Thyroid gland (tissue), 4 donors: Measurements from ENCODE around the gene CCNE1. TPM values are rescaled to one million over a fixed set of nuclear protein-coding genes. Genes with fewer than 3 reads are reported as not detected.

ENCODE experiments used
- DNase-seq, 2 donors: peaks; one replicate each; pipeline ENCODE4 v3.0.0-alpha.2; 2019
- H3K27ac ChIP-seq, 3 donors: fragments of 200-600 bp; sonication (generic); 1 replicate in 2 of 3; 2 replicates in 1 of 3; pipeline ENCODE4 v1.5.1; 2016 to 2019; ENCODE audit warnings: mild to moderate bottlenecking in 1 of 3, moderate library complexity in 1 of 3
- H3K27me3 ChIP-seq: fragments of 200-600 bp; sonication (generic); one replicate; pipeline ENCODE4 v1.5.1; 2019
- H3K36me3 ChIP-seq, 2 donors: fragments of 200-600 bp; sonication (generic); one replicate each; pipeline ENCODE4 v1.5.1; 2016 to 2019
- H3K4me1 ChIP-seq, 2 donors: fragments of 200-600 bp; sonication (generic); one replicate each; pipeline ENCODE4 v1.5.1; 2017 to 2019
- H3K4me3 ChIP-seq, 3 donors: fragments of 200-600 bp; sonication (generic); replicated peaks in 1 of 3; 1 replicate in 2 of 3; 2 replicates in 1 of 3; pipeline ENCODE4 v1.5.1; 2016; ENCODE audit warnings: mild to moderate bottlenecking in 1 of 3
- H3K9me3 ChIP-seq: fragments of 200-600 bp; sonication (generic); one replicate; pipeline ENCODE4 v1.5.1; 2017
- CTCF ChIP-seq, 6 experiments: fragments of 200-600 bp in 3 of 6; fragments of 450-650 bp in 3 of 6; sonication (generic) in 3 of 6; IDR thresholded peaks; one replicate each; pipeline ENCODE4 v1.5.1; 2016 to 2019; ENCODE audit warnings: antibody characterized with exemption in 6 of 6, mild to moderate bottlenecking in 2 of 6, inconsistent platforms in 1 of 6, moderate library complexity in 1 of 6
- POLR2A ChIP-seq, 2 donors: fragments of 450-650 bp; IDR thresholded peaks; one replicate each; pipeline ENCODE4 v1.6.1; 2017; ENCODE audit warnings: antibody characterized with exemption in 2 of 2, mild to moderate bottlenecking in 2 of 2, moderate library complexity in 1 of 2
- WGBS, 2 donors: methylation state at CpG; one replicate each; pipeline ENCODE4 v1.1.5; 2017; 5-methylcytosine and 5-hydroxymethylcytosine counted together
- intact Hi-C: fragments of 100-400 bp; cut with DNase I; formaldehyde crosslinking; loops from one replicate; pipeline ENCODE4 v1.15.1; 2023
- total RNA-seq, 4 donors: library from RNA; depleted of rRNA; stranded (reverse); fragments of >200 nt; gene quantifications; one replicate each; pipeline ENCODE4 v1.2.3, GENCODE V29; 2016

CCNE1 gene
- total RNA-seq, 4 donors from 2014 or later, result 1.2 to 5.3 (median 3.0) TPM

- peak; percentile 61 to 65 for DNase-seq
- 19 to 25% methylated on average over 7 to 9 of the region's 9 CpGs for WGBS, 2 donors
- H3K4me3 ChIP-seq, result no peak overlapping the region
- intact Hi-C loops, result no loop called here
- H3K4me1 ChIP-seq, result no peaks in the 10 kb centered on the region
- TF ChIP-seq CTCF (IDR thresholded peaks at IDR 0.05), result peak; percentile 32 to 74 (median 54)
- TF ChIP-seq POLR2A (IDR thresholded peaks at IDR 0.05), result no peak
- H3K9me3 ChIP-seq, result no peaks in the 10 kb centered on the region
- no peak overlapping the region for H3K27ac ChIP-seq
- no peaks in the 10 kb centered on the region for H3K27me3 ChIP-seq
- no peaks in the 10 kb centered on the region for H3K36me3 ChIP-seq
Observed at GRCh38 chr19:29858000-29858596, 46.3 kb downstream of the CCNE1 start.

- Histone ChIP-seq H3K27ac (no peak overlapping the region), H3K4me3 (no peak overlapping the region), H3K4me1 (no peaks in the 10 kb centered on the region), H3K36me3 (no peaks in the 10 kb centered on the region), H3K27me3 (no peaks in the 10 kb centered on the region), H3K9me3 (no peaks in the 10 kb centered on the region)
- WGBS, 2 donors, result 23 to 43% methylated on average over 11 of the region's 13 CpGs
- TF ChIP-seq POLR2A (IDR thresholded peaks at IDR 0.05), result no peak
- TF ChIP-seq CTCF (IDR thresholded peaks at IDR 0.05), result no peak
- intact Hi-C loops, result no loop called here
- DNase-seq, result no peak
Observed at GRCh38 chr19:29858621-29859020, 46.8 kb downstream of the CCNE1 start.

- WGBS, 2 donors, result 82 to 88% methylated on average over 3 of the region's 3 CpGs
- Histone ChIP-seq H3K9me3 (no peaks in the 10 kb centered on the region), H3K27me3 (no peaks in the 10 kb centered on the region), H3K27ac (no peak overlapping the region), H3K4me3 (no peak overlapping the region), H3K4me1 (no peaks in the 10 kb centered on the region), H3K36me3 (no peaks in the 10 kb centered on the region)
- intact Hi-C loops, result no loop called here
- no peak for DNase-seq
- TF ChIP-seq POLR2A (IDR thresholded peaks at IDR 0.05) (no peak), CTCF (IDR thresholded peaks at IDR 0.05) (no peak)
Observed at GRCh38 chr19:29860492-29860891, 48.7 kb downstream of the CCNE1 start.

- no peak for TF ChIP-seq POLR2A (IDR thresholded peaks at IDR 0.05)
- no peak for TF ChIP-seq CTCF (IDR thresholded peaks at IDR 0.05)
- H3K36me3 ChIP-seq, result no peaks in the 10 kb centered on the region
- no peaks in the 10 kb centered on the region for H3K27me3 ChIP-seq
- H3K9me3 ChIP-seq, result no peaks in the 10 kb centered on the region
- H3K27ac ChIP-seq, result no peak overlapping the region
- intact Hi-C loops, result no loop called here
- H3K4me3 ChIP-seq, result no peak overlapping the region
- H3K4me1 ChIP-seq, result no peaks in the 10 kb centered on the region
- DNase-seq, result no peak
- WGBS, 2 donors, result 83 to 87% methylated on average over 7 of the region's 7 CpGs
Observed at GRCh38 chr19:29861574-29861973, 49.8 kb downstream of the CCNE1 start.

- Histone ChIP-seq H3K4me3 (no peak overlapping the region), H3K9me3 (no peaks in the 10 kb centered on the region), H3K27me3 (no peaks in the 10 kb centered on the region), H3K4me1 (no peaks in the 10 kb centered on the region), H3K36me3 (no peaks in the 10 kb centered on the region), H3K27ac (no peak overlapping the region)
- no peak for TF ChIP-seq CTCF (IDR thresholded peaks at IDR 0.05)
- no peak for TF ChIP-seq POLR2A (IDR thresholded peaks at IDR 0.05)
- 66 to 80% methylated on average over 5 of the region's 5 CpGs for WGBS, 2 donors
- intact Hi-C loops, result no loop called here
- no peak for DNase-seq
Observed at GRCh38 chr19:29866011-29866410, 54.2 kb downstream of the CCNE1 start.
